ENCODE data around the gene NAV1.

- TF ChIP-seq GATA3 (IDR thresholded peaks at IDR 0.05; ENCODE audit: low read depth, low read length) (no peak), GATA2 (IDR thresholded peaks at IDR 0.05; ENCODE audit: low read depth, low read length) (no peak)
Measured at GRCh38 chr1:201570181-201570885, 31.4 kb downstream of the NAV1 start.
